Endothelial cell of umbilical vein (primary cell): ENCODE data around the gene SFT2D1. TPM values are rescaled to one million over a fixed set of nuclear protein-coding genes. Genes with fewer than 3 reads are reported as not detected.

ENCODE experiments used
- BruUV-seq: library from RNA; stranded (reverse); fragments of 400-500 nt; replicated peaks from 2 replicates; lab custom pipeline; 2021; lab: Mats Ljungman, UMichigan
- CTCF ChIA-PET: fragments of 300-600, 350-600 bp; sonication (Branson Sonifier 250); formaldehyde crosslinking; loops from one replicate; lab custom pipeline; 2021; ENCODE audit warnings: antibody characterized with exemption, inconsistent platforms; lab: Charles Lee
- POLR2A ChIA-PET: fragments of 300-600, 350-600 bp; sonication (Branson Sonifier 250); formaldehyde crosslinking; loops from one replicate; lab custom pipeline; 2021; ENCODE audit warnings: antibody characterized with exemption, inconsistent platforms; lab: Charles Lee
- DNase-seq: peaks from one replicate; pipeline ENCODE4 v3.0.0-alpha.2; 2011; ENCODE audit warnings: low read depth, low spot score
- FAIRE-seq: peaks from 2 replicates; lab custom pipeline; 2011; peaks lifted over from hg19 to GRCh38; lab: Jason Lieb, UNC
- H2AFZ ChIP-seq: 2 replicates; pipeline ENCODE4 v1.6.0; 2012; ENCODE audit warnings: low read depth, low read length, control low read depth, inconsistent platforms
- H3K27ac ChIP-seq: 2 replicates; pipeline ENCODE4 v1.5.1; 2011; ENCODE audit warnings: low read depth, mild to moderate bottlenecking, control low read depth, low read length, moderate library complexity; ENCODE audit not compliant: insufficient read depth
- H3K27me3 ChIP-seq, 2 experiments: 2 replicates each; pipeline versions ENCODE4 v1.6.0 to v1.6.1; 2011; ENCODE audit warnings: low read length in 2 of 2, mixed read lengths in 1 of 2; ENCODE audit not compliant: control insufficient read depth in 2 of 2, insufficient read depth in 2 of 2
- H3K36me3 ChIP-seq, 2 experiments: 2 replicates in 1 of 2; 3 replicates in 1 of 2; pipeline ENCODE4 v1.5.1; 2011; ENCODE audit warnings: low read length in 2 of 2, mild to moderate bottlenecking in 1 of 2, moderate library complexity in 1 of 2; ENCODE audit not compliant: control insufficient read depth in 2 of 2, insufficient read depth in 2 of 2; ENCODE audit errors: extremely low read depth in 1 of 2
- H3K4me1 ChIP-seq: 3 replicates; pipeline ENCODE4 v1.5.1; 2011; ENCODE audit warnings: mild to moderate bottlenecking, low read length; ENCODE audit not compliant: control insufficient read depth, insufficient read depth; ENCODE audit errors: extremely low read depth
- H3K4me2 ChIP-seq: 2 replicates; pipeline ENCODE4 v1.6.1; 2011; ENCODE audit warnings: low read length, control low read depth, mixed read lengths; ENCODE audit not compliant: insufficient read depth
- H3K4me3 ChIP-seq, 3 experiments: fragments of 200-600 bp in 1 of 3; sonication (generic), shearing (Covaris generic) in 1 of 3; replicated peaks in 1 of 3; 2 replicates each; pipeline ENCODE4 v1.5.1; 2011 to 2016; ENCODE audit warnings: control low read depth in 3 of 3, low read length in 3 of 3, mild to moderate bottlenecking in 2 of 3, inconsistent platforms in 1 of 3, low read depth in 1 of 3, moderate library complexity in 1 of 3; ENCODE audit not compliant: insufficient read depth in 1 of 3
- H3K79me2 ChIP-seq: 2 replicates; pipeline ENCODE4 v1.6.0; 2012; ENCODE audit warnings: low read length, inconsistent platforms; ENCODE audit not compliant: control insufficient read depth, insufficient read depth
- H3K9ac ChIP-seq: replicated peaks from 2 replicates; pipeline ENCODE3; 2011; ENCODE audit warnings: low read length, control low read depth; ENCODE audit not compliant: insufficient read depth; ENCODE audit errors: extremely low read depth
- H3K9me1 ChIP-seq: replicated peaks from 3 replicates; pipeline ENCODE4 v1.6.0; 2011; ENCODE audit warnings: mild to moderate bottlenecking, low read length; ENCODE audit not compliant: control insufficient read depth, insufficient read depth; ENCODE audit errors: extremely low read depth
- H3K9me3 ChIP-seq: replicated peaks from 2 replicates; pipeline ENCODE4 v1.5.1; 2012; ENCODE audit warnings: low read length, inconsistent platforms; ENCODE audit not compliant: control insufficient read depth, insufficient read depth
- H4K20me1 ChIP-seq: replicated peaks from 2 replicates; pipeline ENCODE3; 2011; ENCODE audit warnings: mild to moderate bottlenecking, low read length; ENCODE audit not compliant: control insufficient read depth, insufficient read depth; ENCODE audit errors: extremely low read depth
- EZH2 ChIP-seq: IDR thresholded peaks from 2 replicates; pipeline ENCODE4 v1.6.1; 2012; ENCODE audit warnings: borderline replicate concordance, low read depth, mild to moderate bottlenecking, moderate library complexity, low read length, inconsistent platforms; ENCODE audit not compliant: severe bottlenecking
- FOS ChIP-seq: IDR thresholded peaks from 2 replicates; pipeline ENCODE4 v1.6.1; 2011; ENCODE audit warnings: mild to moderate bottlenecking, low read length, moderate library complexity, borderline replicate concordance; ENCODE audit not compliant: insufficient read depth
- GATA2 ChIP-seq: IDR thresholded peaks from 2 replicates; pipeline ENCODE4 v1.7.0; 2011; ENCODE audit warnings: low read depth, mild to moderate bottlenecking, moderate library complexity, mixed read lengths, low read length; ENCODE audit not compliant: insufficient read length, insufficient read depth
- JUN ChIP-seq: IDR thresholded peaks from 2 replicates; pipeline ENCODE4 v1.6.1; 2011; ENCODE audit warnings: borderline replicate concordance, low read depth; ENCODE audit not compliant: insufficient read length, insufficient read depth
- MYC ChIP-seq: IDR thresholded peaks from one replicate; pipeline ENCODE4 v1.6.1; 2011; ENCODE audit warnings: mild to moderate bottlenecking, low read depth, low read length
- POLR2A ChIP-seq: IDR thresholded peaks from 2 replicates; pipeline ENCODE4 v1.6.1; 2012; ENCODE audit warnings: low read depth, mild to moderate bottlenecking, control low read depth, low read length
- POLR2AphosphoS5 ChIP-seq: IDR thresholded peaks from 2 replicates; pipeline ENCODE4 v1.6.1; 2012; ENCODE audit warnings: low read depth, mild to moderate bottlenecking, control low read depth, low read length, moderate library complexity; ENCODE audit not compliant: insufficient read depth
- dilution Hi-C: fragments of 300-500 bp; cut with MboI; formaldehyde crosslinking; loops from one replicate; pipeline ENCODE4 v1.15.0; 2019; ENCODE audit warnings: low sequenced_read_pairs; ENCODE audit not compliant: extremely low pct_ligation_motif_present
- intact Hi-C: fragments of 100-400 bp; cut with micrococcal nuclease; formaldehyde crosslinking; loops from one replicate; pipeline ENCODE4 v1.10.0; 2022
- polyA plus RNA-seq, 4 experiments: library from polyadenylated mRNA; depleted of rRNA in 3 of 4; stranded (reverse) in 3 of 4; unstranded in 1 of 4; fragments of >200 nt; gene quantifications; 2 replicates each; pipeline versions ENCODE4 v1.2.1 to v1.2.3, GENCODE V29; 2011 to 2012; ENCODE audit warnings: missing spikeins in 1 of 4
- total RNA-seq: library from RNA; stranded (reverse); gene quantifications from 2 replicates; pipeline ENCODE4 v1.2.3, GENCODE V29; 2021
- TF ChIP-seq, protein P1 (sequence below): IDR thresholded peaks from 2 replicates; pipeline ENCODE4 v1.6.1; 2011; ENCODE audit not compliant: insufficient read depth, insufficient read length
- TF ChIP-seq, protein P2 (sequence below), 2 donors: IDR thresholded peaks; 1 replicate in 1 of 2; 2 replicates in 1 of 2; pipeline ENCODE4 v1.5.1; 2011; ENCODE audit warnings: low read length in 2 of 2, mild to moderate bottlenecking in 2 of 2, moderate library complexity in 2 of 2, control low read depth in 1 of 2, inconsistent platforms in 1 of 2, low read depth in 1 of 2; ENCODE audit not compliant: insufficient read depth in 1 of 2; ENCODE audit errors: extremely low read depth in 1 of 2

Gene SFT2D1
- total and polyA plus RNA-seq, 2 donors (not counting 3 experiments of a cell fraction or from before 2014, with no cell fraction given) = 22.9 to 30.6 TPM

DNA sequence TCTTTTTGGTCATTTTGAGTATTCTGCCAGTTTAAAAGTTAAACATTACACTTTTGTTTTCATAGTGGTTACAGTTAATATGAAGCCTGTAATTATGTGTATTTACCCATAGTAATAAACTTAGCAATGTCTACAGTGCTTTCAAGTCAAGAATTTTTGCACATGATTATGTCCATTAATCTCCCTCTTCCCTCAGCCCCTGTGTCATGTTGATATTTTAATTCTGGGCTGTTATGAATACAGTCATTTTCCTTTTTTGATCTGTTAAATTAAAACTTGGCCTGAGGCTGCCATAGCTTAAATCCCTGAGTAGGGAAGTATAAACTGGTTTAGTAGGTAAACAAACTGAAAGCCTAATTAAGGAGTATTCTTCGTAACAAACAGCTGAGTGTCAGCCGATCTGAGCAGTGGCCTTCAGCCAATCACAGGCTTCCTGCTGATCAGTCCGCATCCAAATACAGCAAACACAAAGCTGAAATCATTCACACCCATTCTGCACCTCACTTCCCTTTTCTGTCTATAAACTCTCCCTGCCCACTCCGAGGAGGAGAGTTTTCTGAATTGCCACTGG lies 9.5 kb upstream of the SFT2D1 start:
- FAIRE-seq = no peak
- CTCF ChIA-PET = interaction anchor here (1.2 kb wide), 1 partner anchor 30 kb away, joined by 4 read pairs; no protein-coding TSS in a partner anchor
- TF ChIP-seq, protein P1, sequence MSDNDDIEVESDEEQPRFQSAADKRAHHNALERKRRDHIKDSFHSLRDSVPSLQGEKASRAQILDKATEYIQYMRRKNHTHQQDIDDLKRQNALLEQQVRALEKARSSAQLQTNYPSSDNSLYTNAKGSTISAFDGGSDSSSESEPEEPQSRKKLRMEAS = no peak
- TF ChIP-seq, protein P2, sequence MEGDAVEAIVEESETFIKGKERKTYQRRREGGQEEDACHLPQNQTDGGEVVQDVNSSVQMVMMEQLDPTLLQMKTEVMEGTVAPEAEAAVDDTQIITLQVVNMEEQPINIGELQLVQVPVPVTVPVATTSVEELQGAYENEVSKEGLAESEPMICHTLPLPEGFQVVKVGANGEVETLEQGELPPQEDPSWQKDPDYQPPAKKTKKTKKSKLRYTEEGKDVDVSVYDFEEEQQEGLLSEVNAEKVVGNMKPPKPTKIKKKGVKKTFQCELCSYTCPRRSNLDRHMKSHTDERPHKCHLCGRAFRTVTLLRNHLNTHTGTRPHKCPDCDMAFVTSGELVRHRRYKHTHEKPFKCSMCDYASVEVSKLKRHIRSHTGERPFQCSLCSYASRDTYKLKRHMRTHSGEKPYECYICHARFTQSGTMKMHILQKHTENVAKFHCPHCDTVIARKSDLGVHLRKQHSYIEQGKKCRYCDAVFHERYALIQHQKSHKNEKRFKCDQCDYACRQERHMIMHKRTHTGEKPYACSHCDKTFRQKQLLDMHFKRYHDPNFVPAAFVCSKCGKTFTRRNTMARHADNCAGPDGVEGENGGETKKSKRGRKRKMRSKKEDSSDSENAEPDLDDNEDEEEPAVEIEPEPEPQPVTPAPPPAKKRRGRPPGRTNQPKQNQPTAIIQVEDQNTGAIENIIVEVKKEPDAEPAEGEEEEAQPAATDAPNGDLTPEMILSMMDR (IDR thresholded peaks at IDR 0.05; ENCODE audit: extremely low read depth in 1 of 2, insufficient read depth in 1 of 2, low read depth in 1 of 2, low read length in 2 of 2) = no peak
- TF ChIP-seq POLR2AphosphoS5 (no peak), EZH2 (no peak), JUN (no peak), POLR2A (no peak), FOS (no peak), GATA2 (no peak), MYC (no peak)

More for the DNA sequence above, 9.5 kb upstream of the SFT2D1 start:
- H3K9me1 ChIP-seq = no peaks in the 10 kb centered on the region
- BruUV-seq = no TSS peak
- peaks cover 28 to 38% of the 10 kb centered on the region in 2 experiments for H3K27me3 ChIP-seq
- no peak overlapping the region for H3K4me2 ChIP-seq
- no peaks in the 10 kb centered on the region for H4K20me1 ChIP-seq
- H3K79me2 ChIP-seq = no peaks in the 10 kb centered on the region
- no peak overlapping the region for H2AFZ ChIP-seq
- H3K27ac ChIP-seq = no peak overlapping the region
- intact Hi-C loops = no loop called here
- H3K4me3 ChIP-seq = no peak overlapping the region
- no peak for DNase-seq
- H3K9ac ChIP-seq = no peak overlapping the region
- H3K4me1 ChIP-seq = no peaks in the 10 kb centered on the region
- H3K36me3 ChIP-seq = no peaks in the 10 kb centered on the region
- POLR2A ChIA-PET = no interaction called here
- H3K9me3 ChIP-seq = no peaks in the 10 kb centered on the region
- dilution Hi-C loops = no loop called here
